RWPE2 (cell line): ENCODE results near the gene AHNAK.

Experiments
- ATAC-seq: fragments of 200-7000 bp; cut with Tn5 transposase; 3 replicates; pipeline ENCODE4 v1.9.1; 2021; ENCODE audit warnings: low read depth
- DNase-seq: peaks from one replicate; pipeline ENCODE4 v3.0.0-alpha.2; 2020; ENCODE audit warnings: low spot score
- H3K27ac ChIP-seq: fragments of 450-650 bp; 2 replicates; pipeline ENCODE4 v1.5.1; 2017; ENCODE audit warnings: mild to moderate bottlenecking; ENCODE audit not compliant: poor library complexity, severe bottlenecking
- H3K27me3 ChIP-seq: fragments of 250-450 bp; sonication (Bioruptor Pico); 2 replicates; pipeline ENCODE4 v1.5.1; 2021; ENCODE audit warnings: mild to moderate bottlenecking, moderate library complexity; ENCODE audit not compliant: insufficient read depth, poor library complexity, severe bottlenecking
- H3K36me3 ChIP-seq: fragments of 250-450 bp; sonication (Bioruptor Pico); 2 replicates; pipeline ENCODE4 v1.5.1; 2020; ENCODE audit warnings: low read depth, mild to moderate bottlenecking, moderate library complexity
- H3K4me1 ChIP-seq: fragments of 250-450 bp; sonication (Bioruptor Pico); 2 replicates; pipeline ENCODE4 v1.5.1; 2021; ENCODE audit warnings: mild to moderate bottlenecking, moderate library complexity; ENCODE audit not compliant: insufficient read depth, poor library complexity, severe bottlenecking
- H3K4me3 ChIP-seq: fragments of 250-450 bp; sonication (Bioruptor Pico); 2 replicates; pipeline ENCODE4 v1.5.1; 2021; ENCODE audit warnings: mild to moderate bottlenecking, moderate library complexity; ENCODE audit not compliant: severe bottlenecking
- H3K9me3 ChIP-seq: fragments of 250-450 bp; sonication (Bioruptor Pico); 2 replicates; pipeline ENCODE4 v1.5.1; 2021; ENCODE audit warnings: mild to moderate bottlenecking, moderate library complexity; ENCODE audit not compliant: severe bottlenecking
- TF ChIP-seq, protein P1 (sequence below): fragments of 450-650 bp; IDR thresholded peaks from one replicate; pipeline ENCODE4 v1.5.1; 2017; ENCODE audit warnings: mild to moderate bottlenecking, moderate library complexity; ENCODE audit not compliant: poor library complexity, severe bottlenecking

The AHNAK gene, protein sequence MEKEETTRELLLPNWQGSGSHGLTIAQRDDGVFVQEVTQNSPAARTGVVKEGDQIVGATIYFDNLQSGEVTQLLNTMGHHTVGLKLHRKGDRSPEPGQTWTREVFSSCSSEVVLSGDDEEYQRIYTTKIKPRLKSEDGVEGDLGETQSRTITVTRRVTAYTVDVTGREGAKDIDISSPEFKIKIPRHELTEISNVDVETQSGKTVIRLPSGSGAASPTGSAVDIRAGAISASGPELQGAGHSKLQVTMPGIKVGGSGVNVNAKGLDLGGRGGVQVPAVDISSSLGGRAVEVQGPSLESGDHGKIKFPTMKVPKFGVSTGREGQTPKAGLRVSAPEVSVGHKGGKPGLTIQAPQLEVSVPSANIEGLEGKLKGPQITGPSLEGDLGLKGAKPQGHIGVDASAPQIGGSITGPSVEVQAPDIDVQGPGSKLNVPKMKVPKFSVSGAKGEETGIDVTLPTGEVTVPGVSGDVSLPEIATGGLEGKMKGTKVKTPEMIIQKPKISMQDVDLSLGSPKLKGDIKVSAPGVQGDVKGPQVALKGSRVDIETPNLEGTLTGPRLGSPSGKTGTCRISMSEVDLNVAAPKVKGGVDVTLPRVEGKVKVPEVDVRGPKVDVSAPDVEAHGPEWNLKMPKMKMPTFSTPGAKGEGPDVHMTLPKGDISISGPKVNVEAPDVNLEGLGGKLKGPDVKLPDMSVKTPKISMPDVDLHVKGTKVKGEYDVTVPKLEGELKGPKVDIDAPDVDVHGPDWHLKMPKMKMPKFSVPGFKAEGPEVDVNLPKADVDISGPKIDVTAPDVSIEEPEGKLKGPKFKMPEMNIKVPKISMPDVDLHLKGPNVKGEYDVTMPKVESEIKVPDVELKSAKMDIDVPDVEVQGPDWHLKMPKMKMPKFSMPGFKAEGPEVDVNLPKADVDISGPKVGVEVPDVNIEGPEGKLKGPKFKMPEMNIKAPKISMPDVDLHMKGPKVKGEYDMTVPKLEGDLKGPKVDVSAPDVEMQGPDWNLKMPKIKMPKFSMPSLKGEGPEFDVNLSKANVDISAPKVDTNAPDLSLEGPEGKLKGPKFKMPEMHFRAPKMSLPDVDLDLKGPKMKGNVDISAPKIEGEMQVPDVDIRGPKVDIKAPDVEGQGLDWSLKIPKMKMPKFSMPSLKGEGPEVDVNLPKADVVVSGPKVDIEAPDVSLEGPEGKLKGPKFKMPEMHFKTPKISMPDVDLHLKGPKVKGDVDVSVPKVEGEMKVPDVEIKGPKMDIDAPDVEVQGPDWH (N-terminal part only)

GRCh38 chr11:62546244-62546928 lies at the start of gene AHNAK:
AHNAK (minus strand) TSS chr11:62546806; CDS start chr11:62536098, 10,708 bp downstream.
- DNase-seq (peak; percentile 85), ATAC-seq (peak; percentile 40)
- Histone ChIP-seq H3K9me3 (no peaks in the 10 kb centered on the region), H3K27ac (peak within 1 kb of the TSS; percentile 97), H3K4me3 (peak within 1 kb of the TSS; percentile 84), H3K36me3 (peaks cover 40% of the 10 kb centered on the region), H3K4me1 (peaks cover 29% of the 10 kb centered on the region), H3K27me3 (no peaks in the 10 kb centered on the region)
- TF ChIP-seq, protein P1, sequence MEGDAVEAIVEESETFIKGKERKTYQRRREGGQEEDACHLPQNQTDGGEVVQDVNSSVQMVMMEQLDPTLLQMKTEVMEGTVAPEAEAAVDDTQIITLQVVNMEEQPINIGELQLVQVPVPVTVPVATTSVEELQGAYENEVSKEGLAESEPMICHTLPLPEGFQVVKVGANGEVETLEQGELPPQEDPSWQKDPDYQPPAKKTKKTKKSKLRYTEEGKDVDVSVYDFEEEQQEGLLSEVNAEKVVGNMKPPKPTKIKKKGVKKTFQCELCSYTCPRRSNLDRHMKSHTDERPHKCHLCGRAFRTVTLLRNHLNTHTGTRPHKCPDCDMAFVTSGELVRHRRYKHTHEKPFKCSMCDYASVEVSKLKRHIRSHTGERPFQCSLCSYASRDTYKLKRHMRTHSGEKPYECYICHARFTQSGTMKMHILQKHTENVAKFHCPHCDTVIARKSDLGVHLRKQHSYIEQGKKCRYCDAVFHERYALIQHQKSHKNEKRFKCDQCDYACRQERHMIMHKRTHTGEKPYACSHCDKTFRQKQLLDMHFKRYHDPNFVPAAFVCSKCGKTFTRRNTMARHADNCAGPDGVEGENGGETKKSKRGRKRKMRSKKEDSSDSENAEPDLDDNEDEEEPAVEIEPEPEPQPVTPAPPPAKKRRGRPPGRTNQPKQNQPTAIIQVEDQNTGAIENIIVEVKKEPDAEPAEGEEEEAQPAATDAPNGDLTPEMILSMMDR: no peak

- DNase-seq: no peak
- Histone ChIP-seq H3K27me3 (no peaks in the 10 kb centered on the region), H3K36me3 (peaks cover 76% of the 10 kb centered on the region), H3K4me3 (no peak overlapping the region), H3K27ac (no peak overlapping the region), H3K9me3 (no peaks in the 10 kb centered on the region), H3K4me1 (peaks cover 10% of the 10 kb centered on the region)
- TF ChIP-seq, protein P1: no peak
- ATAC-seq: no peak
These were observed 48.5 kb upstream of the AHNAK start for GRCh38 chr11:62595124-62595523.

- DNase-seq (no peak), ATAC-seq (peak; percentile 25)
- no peaks in the 10 kb centered on the region for H3K9me3 ChIP-seq
These were observed 46.9 kb upstream of the AHNAK start for GRCh38 chr11:62593434-62594044.

GRCh38 chr11:62592989-62593421 lies 46.4 kb upstream of the AHNAK start:
- DNase-seq: no peak
- Histone ChIP-seq H3K27me3 (no peaks in the 10 kb centered on the region), H3K36me3 (peaks cover 69% of the 10 kb centered on the region), H3K4me3 (no peak overlapping the region), H3K27ac (peak overlapping the region; percentile 63), H3K9me3 (no peaks in the 10 kb centered on the region), H3K4me1 (peaks cover 4% of the 10 kb centered on the region)
- TF ChIP-seq, protein P1: no peak
- ATAC-seq: no peak

More at GRCh38 chr11:62593434-62594044, 46.9 kb upstream of the AHNAK start:
- Histone ChIP-seq H3K27me3 (no peaks in the 10 kb centered on the region), H3K27ac (no peak overlapping the region), H3K4me1 (peaks cover 4% of the 10 kb centered on the region), H3K36me3 (peaks cover 69% of the 10 kb centered on the region), H3K4me3 (no peak overlapping the region)
- TF ChIP-seq, protein P1: peak; percentile 67
